Measurements from ENCODE around the gene DNAJB9.

DNA sequence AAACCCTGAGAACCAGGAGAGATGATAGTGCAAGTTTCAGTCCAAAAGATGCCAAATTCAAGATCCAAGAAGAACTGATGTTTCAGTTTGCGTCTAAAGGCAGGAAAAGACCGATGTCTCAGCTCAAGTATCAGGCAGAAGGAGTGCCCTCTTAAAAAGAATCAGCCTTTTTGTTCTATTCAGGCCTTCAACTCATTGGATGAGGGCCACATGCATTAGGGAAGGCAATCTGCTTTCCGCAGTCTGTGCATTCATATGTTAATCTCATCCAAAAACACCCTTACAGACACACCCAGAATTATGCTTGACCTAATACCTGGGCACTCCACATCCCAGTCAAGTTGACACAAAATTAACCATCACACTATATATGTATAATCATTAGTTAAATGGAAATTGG is 45.2 kb downstream of the DNAJB9 start:
- TF ChIP-seq BHLHE40 (IDR thresholded peaks at IDR 0.05; ENCODE audit: borderline replicate concordance) (no peak), ELF4 (IDR thresholded peaks at IDR 0.05) (no peak), FOXM1 (IDR thresholded peaks at IDR 0.05; ENCODE audit: borderline replicate concordance) (no peak), FOXK2 (IDR thresholded peaks at IDR 0.05) (no peak), ZNF384 (IDR thresholded peaks at IDR 0.05) (no peak), LEF1 (IDR thresholded peaks at IDR 0.05; ENCODE audit: borderline replicate concordance) (no peak), SUZ12 (IDR thresholded peaks at IDR 0.05) (no peak)
